D341Med (cell line): ENCODE measurements around the gene PNMA6A.
"Not testable (repeated sequence)": the region's sequence is repeated elsewhere in the genome, so short reads cannot be mapped to it uniquely, and the experiment has no call there.

ENCODE experiments used
- DNase-seq: peaks from one replicate; pipeline ENCODE4 v3.0.0; 2012; ENCODE audit warnings: low spot score

The PNMA6A gene

GRCh38 chrX:153075366-153075765 is 3.1 kb downstream of the PNMA6A start:
- no peak for DNase-seq

GRCh38 chrX:153077437-153078135 is 5.3 kb downstream of the PNMA6A start:
- not testable (repeated sequence) for DNase-seq

DNA sequence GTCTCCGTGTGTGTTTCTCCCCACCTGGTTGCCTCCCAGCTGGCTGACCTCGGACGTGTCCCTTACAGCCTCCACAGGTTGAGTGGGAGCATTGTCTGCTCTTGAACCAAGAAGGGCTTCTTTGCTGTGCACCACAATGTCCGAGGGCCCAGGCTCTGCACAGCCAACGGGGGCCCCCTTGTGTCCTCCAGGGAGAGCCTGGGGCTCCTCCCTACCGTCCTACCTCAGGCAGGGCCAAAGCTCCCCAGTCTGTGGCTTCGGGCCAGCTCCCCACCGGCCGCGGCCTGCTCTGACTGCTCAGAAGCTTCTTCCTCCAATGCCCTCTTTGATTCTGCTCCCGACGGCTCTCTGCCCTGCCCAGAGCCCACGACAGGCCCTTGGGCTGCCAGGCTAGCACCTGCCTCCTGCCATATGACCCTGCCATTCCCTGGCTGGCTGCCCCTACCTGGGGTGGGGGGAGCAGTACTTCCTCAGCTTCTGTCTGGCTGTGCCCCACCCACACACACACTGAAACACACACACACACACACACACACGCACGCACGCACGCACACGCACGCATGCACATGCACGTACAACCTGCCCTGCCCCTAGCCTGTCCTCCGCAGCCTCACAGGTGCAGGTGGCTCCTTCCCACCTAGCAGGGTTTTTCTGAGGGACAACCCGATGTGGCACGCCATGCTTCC is 11.1 kb downstream of the PNMA6A start:
- not testable (repeated sequence) for DNase-seq

- no peak for DNase-seq
These were observed 30.2 kb downstream of the PNMA6A start for GRCh38 chrX:153102418-153102817.

GRCh38 chrX:153104959-153105358 is 32.7 kb downstream of the PNMA6A start:
- DNase-seq, result not testable (repeated sequence)

DNA sequence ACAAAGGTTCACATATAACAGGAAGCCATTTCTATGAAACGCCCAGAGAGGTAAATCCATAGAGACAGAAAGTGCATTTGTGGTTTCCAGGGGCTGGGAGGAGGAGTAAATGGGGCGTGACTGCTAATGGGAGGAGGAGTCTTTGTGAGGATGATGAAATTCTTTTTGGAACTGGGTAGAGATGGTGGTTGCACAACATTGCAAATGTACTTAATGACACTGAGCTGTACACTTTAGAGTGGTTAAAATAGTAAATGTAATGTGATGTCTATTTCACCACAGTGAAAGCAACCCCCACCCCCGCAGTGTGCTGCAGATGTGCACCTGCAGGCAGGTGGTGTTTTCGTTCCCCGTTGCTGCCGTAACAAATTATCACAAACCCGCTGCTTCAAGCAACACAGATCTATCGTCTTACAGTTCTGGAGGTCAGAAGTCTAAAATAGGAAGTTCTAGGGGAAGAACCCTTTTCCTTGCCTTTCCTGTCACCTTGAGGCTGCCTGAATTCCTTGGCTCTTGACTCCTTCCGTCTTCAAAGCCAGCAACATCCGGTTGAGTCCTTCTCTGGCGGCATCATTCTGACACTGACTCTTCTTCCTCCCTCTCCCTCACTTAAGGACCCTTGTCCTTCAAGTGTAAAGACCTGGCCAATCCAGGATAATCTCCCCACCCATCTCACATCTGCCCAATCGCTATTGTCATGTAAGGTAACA is 34.0 kb downstream of the PNMA6A start:
- not testable (repeated sequence) for DNase-seq

GRCh38 chrX:153110735-153111134 is 38.5 kb downstream of the PNMA6A start:
- DNase-seq, result not testable (repeated sequence)

DNA sequence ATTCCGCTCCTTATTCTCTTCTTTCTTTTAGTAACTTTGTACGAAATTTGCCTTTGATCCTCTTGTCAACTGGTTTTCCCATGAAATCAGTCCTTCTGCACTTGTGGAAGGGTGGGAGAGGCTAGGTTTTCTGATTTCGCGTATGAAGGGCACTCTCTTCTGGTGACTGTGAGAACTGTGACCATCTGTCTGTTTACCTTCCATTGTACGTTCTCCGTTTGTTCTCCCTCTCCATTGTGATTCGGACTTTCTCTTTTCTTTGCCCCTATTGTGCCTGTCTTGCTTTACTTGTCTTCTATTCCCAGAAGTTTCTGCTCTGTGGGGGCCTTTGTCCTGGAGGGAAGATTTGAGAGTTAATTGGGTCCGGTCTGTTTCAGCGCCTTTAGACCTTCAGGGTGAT is 41.6 kb downstream of the PNMA6A start:
- not testable (repeated sequence) for DNase-seq

GRCh38 chrX:153117754-153118153 is 45.5 kb downstream of the PNMA6A start:
- not testable (repeated sequence) for DNase-seq

DNA sequence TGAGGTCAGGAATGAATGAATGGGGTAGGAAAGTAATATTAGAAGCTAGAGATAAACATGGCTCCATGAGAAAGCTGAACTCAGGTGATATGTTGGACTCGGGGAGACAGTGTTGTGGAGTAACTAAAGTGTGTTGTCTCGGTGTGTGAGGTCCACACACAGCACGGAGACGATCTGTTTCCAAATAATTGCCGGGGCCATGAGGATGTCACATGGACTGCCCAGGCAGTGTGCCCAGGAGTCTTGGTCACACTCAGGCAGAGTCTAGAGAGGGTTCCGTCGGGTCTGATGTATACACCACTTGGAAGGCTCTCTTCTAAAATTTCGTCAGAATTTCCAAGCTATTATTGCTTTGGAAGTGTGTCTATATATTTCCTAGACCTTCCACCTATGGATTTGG is 48.0 kb downstream of the PNMA6A start:
- not testable (repeated sequence) for DNase-seq

GRCh38 chrX:153123468-153123867 is 51.2 kb downstream of the PNMA6A start:
- not testable (repeated sequence) for DNase-seq
